Head of caudate nucleus (tissue), 42 donors: ENCODE results near the gene DHFR2.
"Not testable (repeated sequence)": the region's sequence is repeated elsewhere in the genome, so short reads cannot be mapped to it uniquely, and the experiment has no call there.

Experiments used
- DNase-seq, 42 donors: peaks; one replicate each; pipeline versions ENCODE4 v3.0.0 to v3.0.0-alpha.2; 2020 to 2021; ENCODE audit warnings: mixed read lengths in 7 of 42
- intact Hi-C: fragments of 100-400 bp; cut with DNase I; formaldehyde crosslinking; loops from one replicate; pipeline ENCODE4 v1.15.0; 2022

The DHFR2 gene

DNA sequence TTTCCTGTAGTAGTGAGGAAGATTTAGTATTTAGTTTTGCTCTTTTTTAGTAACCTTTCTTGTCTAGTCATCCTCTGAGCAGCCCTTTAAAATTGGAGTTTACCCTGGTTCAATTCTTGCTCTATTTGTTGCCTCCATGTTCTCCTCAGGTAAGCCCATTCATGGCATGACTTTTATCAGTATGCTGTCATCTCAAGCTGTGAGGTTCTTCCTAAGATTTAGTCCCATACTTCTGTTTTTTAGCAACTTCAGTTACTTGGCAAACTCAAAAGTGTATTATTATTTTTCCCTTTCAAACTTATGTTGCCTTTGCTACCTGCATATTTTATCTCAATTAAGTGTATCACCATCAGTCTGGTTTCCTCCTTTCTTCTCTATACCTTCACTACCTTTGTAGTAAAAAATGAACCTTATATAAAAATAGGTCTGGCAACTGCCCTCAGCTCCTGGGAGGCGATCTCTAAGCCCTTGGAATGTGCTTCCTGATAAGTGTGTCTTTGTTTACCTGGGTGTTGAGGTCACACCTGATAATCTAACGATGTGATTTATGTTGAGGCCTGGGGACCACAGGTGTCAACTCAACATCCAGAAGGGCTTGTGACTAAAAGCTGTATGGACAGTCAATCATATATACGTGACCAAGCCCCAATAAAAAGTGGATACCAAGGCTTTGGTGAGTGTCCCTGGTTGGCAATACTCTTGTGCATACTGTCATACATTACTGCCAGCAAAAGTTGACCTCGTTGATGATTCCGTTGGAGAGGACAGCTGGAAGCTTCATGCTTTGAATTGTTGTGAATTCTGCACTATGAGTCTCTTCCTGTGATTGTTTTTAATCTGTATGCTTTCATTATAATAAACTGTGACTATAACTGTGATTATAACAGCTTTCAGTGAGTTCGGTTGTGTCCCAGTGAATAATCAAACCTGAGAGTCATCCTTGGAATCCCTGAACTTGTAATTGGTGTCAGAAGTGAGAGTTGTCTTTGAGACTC is 4.1 kb upstream of the DHFR2 start:
- intact Hi-C loops: loop anchor here (10.0 kb wide), 1 partner anchor 62 kb away; no protein-coding TSS in a partner anchor
- no peak for DNase-seq

DNA sequence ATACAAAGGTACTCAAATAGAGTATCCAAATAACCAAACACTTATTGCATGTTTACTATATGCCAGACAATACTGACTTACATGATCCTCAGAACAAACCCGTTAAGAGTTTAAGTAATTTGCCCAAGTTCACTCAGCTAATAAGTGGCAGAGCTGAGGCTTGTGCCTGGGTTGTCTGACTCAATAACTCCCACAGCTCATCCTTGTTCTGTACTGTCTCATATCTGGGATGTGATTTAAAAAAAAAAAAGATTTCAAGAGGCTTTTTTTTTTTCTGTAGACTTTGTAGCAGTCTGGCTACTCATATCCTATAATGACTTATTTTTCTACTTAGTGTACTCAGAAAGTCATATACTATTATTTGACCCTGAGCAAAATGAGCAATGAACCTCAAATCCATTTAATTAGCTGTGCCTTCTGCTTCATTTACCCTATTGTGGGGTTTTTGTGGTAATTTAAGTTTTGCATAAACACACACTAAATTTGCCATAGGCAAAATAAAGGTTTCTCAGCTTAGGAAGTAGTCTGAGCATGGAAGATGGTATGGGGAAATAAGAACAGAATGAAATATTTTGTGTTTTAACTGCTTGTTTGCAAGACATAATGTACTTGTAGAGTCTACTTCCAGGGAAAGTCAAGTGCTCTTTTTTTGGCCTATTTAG is 3.2 kb upstream of the DHFR2 start:
- peak in 15 of 42 donors; percentile 8 to 73 (median 44) for DNase-seq
- intact Hi-C loops: loop anchor here (10.0 kb wide), 1 partner anchor 61 kb away; no protein-coding TSS in a partner anchor

DNA sequence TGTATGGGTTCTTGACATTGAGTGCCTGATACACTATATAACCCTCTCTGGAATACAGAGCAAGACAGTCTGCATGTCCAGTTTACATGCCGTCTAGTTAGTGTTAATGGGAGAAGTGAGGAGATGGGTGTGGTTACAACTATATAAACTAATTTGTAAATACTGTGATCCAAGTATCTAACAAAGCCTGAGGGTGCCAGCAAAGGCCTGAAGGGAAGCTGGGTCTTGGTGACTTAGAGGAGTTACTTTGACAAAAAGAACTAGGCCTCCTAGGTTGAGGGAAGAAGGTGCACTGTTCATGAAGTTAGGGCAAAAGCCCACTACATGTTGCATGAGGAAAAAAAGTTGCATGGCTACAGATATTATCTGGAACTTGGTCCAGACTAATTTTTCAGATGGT is 2.4 kb upstream of the DHFR2 start:
- intact Hi-C loops: loop anchor here (10.0 kb wide), 1 partner anchor 60 kb away; no protein-coding TSS in a partner anchor

DNA sequence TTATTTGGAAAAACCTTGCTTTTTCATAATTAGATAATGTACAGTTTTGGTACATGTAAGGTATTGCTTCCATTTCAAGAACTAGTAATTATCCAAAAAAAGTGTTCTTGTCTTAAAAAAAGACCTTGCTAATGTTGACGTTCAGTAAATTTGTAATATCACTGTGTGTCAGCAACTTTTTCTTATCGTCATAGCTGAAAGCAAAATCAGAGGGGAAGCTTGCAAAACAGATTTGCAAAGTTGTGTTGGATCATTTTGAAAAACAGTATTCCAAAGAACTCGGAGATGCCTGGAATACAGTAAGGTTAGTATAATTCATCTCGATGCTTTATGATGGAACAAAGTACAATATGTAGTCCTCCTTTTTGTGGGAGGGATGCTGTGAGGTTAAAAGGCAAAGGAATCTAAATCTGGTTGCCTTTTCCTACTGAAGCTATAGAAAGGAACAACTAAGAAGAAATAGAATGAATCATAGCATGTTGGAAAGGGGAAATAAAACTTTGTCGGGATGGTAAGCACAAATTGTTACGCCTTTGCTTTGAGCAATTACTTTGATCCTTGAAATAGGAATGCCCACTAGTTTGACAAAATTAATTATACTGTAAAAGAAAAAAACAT is 1.6 kb upstream of the DHFR2 start:
- intact Hi-C loops: loop anchor here (10.0 kb wide), 1 partner anchor 60 kb away; no protein-coding TSS in a partner anchor

More for the DNA sequence above, 2.4 kb upstream of the DHFR2 start:
- no peak for DNase-seq

DNA sequence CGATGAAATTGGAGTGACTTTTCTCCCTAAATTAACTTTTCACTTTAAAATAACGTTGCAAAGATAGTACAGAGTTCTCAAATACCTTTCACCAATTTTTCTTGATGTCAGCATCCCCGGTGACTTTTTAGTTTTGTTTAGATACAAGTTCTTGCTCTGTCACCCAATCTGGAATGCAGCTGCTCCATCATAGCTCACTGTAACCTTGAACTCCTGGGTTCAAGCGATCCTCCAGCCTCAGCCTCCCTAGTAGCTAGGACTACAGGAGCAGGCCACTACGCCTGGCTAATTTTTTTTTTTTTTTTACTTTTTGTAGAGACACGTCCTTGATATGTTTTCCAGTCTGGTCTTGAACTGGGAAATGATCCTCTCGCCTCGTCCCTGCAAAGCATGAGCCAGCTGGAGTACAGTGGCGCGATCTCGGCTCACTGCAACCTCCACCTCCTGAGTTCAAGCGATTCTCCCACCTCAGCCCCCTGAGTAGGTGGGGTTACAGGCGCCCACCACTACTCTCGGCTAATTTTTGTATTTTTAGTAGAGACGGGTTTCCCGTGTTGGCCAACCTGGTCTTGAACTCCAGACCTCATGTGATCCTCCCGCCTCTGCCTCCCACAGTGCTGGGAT is 892 bp upstream of the DHFR2 start:
- intact Hi-C loops: loop anchor here (10.0 kb wide), 1 partner anchor 59 kb away; no protein-coding TSS in a partner anchor

More for the DNA sequence above, 1.6 kb upstream of the DHFR2 start:
- no peak for DNase-seq

DNA sequence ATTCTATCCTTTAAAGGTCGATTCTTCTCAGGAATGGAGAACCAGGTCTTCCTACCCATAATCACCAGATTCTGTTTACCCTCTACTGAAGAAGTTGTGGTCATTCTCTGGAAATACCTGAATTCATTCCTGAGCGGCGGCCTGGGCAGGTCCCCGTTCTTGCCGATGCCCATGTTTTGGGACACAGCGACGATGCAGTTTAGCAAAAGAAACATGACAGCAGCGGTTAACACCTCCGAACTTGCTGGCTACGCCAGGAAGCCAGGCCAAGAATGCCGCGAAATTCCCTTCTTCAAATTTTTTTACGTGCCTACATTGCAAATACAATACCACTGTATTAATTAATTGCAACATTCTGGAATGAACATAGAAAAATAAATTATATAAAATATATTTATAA is 1.4 kb downstream of the DHFR2 start:
- intact Hi-C loops: loop anchor here (10.0 kb wide), 1 partner anchor 56 kb away; no protein-coding TSS in a partner anchor
- DNase-seq: no peak

More for the DNA sequence above, 892 bp upstream of the DHFR2 start:
- DNase-seq: no peak

DNA sequence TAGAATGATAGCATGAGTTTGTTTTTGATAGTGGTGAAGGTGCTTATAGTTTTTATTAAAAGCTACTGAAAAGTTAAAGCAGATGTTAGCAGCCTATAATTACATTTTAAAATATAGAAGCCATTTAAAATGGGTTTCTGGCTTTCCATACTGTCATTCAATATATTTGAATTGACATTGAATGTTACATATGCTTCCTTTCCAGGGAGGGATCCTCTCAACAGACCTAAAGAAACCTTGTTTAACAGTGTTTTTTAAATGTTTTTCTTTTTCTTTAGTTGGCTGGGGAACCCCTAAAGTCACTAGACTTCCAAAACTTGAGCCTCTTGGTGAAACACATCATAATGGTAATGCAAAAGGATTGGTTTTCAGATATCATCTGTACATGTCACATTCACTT is 12.2 kb downstream of the DHFR2 start:
- no peak for DNase-seq
- intact Hi-C loops: no loop called here

DNA sequence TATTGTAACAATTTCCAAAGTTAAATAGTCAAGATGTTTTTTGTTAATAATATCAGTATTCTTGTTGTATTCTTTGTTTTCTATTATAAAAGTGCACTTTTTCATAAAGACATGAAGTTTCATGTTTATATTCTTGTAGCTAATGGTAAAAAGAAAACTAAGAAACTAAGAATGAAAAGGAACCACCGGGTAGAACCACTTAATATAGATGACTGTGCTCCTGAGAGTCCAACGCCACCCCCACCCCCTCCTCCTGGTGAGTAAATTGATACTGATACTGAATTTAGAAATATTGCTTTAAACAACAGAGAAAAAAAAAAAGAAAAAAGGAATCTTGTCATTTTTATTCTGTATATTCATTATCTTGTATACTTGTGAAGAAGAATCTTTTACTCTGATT is 13.4 kb downstream of the DHFR2 start:
- intact Hi-C loops: no loop called here
- DNase-seq: no peak

DNA sequence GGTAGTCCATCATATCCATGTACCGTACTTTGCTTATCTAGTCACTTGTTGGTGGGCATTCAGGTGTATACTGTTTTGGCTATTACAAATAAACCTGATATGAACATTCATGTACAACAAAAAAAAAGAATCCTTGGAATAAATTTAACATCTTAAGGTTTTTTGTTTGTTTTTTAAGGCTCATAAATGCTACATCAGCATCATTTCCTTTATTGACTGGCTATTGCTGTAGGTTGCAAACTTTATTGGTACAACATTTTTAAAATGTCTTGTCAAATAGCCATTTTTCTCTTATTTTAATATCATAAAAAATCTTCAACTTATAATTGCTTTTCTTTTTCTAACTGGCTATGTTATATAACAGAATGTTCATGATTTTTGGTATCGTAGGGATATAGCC is 16.2 kb downstream of the DHFR2 start:
- DNase-seq: no peak

DNA sequence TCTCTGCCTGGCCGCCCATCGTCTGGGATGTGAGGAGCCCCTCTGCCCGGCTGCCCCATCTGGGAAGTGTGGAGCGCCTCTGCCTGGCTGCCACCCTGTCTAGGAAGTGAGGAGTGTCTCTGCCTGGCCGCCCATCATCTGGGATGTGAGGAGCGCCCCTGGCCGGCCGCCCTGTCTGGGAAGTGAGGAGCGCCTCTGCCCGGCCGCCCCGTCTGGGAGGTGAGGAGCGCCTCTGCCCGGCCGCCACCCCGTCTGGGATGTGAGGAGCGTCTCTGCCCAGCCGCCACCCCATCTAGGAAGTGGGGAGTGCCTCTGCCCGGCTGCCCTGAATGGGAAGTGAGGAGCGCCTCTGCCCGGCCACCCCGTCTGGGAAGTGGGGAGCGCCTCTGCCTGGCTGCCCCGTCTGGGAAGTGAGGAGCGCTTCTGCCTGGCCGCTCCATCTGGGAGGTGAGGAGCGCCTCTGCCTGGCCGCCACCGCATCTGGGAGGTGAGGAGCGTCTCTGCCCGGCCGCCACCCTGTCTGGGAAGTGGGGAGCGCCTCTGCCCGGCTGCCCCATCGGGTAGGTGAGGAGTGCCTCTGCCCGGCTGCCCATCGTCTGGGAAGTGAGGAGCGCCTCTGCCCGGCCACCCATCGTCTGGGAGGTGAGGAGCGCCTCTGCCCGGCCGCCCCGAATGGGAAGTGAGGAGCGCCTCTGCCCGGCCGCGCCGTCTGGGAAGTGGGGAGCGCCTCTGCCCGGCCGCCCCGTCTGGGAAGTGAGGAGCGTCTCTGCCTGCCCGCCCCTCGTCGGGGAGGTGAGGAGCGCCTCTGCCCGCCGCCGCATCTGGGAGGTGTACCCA is 18.4 kb downstream of the DHFR2 start:
- DNase-seq, intact Hi-C loops: not testable (repeated sequence)

More for the DNA sequence above, 16.2 kb downstream of the DHFR2 start:
- intact Hi-C loops: no loop called here

DNA sequence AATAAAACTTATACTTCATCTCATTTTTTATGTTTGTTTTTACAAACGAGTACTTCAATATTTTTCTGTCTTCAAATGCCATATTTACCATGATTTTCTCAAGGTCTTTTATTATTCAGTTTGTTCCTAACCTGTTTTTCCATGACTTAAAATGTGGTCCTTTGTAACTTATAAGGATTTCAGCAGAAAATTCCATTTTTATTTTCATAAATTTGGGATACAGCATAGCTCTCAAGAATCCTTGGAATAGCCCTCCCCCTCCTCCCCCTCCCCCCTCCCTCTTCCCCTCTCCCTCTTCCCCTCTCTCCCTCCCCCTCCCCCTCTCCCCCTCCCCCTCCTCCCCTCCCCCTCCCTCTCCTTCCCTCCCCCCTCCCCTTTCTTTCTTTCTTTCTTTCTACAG is 19.4 kb downstream of the DHFR2 start:
- intact Hi-C loops: no loop called here
- no peak for DNase-seq

DNA sequence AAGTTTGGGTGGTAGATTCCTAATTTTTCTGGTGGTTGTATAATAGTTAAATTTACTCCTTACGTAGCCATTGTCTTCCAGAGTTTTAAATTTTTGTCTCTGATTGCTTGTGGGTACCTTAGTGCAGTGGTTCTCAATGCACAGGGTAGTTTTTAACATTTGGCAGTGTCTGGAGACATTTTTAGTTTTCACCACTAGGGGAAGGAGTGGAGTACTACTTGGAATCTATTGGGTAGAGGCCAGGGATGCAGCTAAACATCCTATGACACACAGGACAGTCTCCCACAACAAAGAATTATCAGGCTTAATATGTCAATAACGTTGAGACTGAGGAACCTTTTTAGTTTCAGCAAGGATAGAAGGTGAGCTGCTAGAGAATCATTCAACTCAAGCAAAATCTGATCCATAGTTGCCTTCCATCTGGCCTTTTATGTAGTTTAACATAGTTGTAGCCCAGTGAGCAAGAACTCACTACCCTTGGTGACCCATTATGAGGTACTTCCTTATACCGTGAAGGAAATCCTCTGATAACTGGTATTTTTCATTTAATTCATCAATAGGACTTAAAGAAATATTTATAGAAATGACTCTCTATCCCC is 25.7 kb downstream of the DHFR2 start:
- intact Hi-C loops: no loop called here
- peak in 2 of 42 donors; percentile 4 to 10 for DNase-seq

DNA sequence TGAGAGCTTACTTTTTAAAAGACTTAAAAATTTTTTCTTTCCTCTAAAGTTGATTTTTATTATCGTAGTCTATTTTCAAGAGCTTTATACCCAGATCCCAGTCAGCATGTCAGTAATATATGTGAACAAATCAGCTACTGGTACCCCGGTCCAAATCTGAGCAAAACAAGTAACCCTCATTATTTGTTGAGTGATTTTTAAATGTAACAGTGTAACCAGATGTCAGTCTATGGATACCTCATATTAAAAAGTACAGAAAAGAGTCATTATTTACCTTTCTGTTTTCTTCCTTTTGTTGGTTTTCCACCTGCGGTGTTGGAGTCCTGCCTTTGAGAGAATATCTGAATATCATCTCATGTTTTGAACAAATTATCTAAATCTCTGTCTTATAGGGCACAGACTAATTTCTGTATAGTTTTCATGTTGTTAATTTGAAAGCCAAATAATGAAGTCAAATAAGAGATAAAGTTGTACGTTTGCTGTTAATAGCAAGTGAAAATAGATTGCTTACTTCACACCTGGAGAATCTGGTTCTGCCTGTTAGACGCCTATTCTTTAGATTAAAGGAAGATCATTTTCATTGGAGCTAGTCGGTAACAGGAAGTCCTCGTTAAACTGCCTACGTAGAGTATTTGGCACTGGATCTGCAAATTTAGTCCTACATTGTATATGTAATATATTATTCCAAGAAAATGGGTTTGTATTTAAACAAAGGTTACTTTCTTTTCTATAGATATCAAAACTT is 34.5 kb downstream of the DHFR2 start, which contains the start of gene STX19:
TSS of gene STX19 (minus strand) at position 505 of the 745 bp plus-strand sequence. CDS start 13,328 bp downstream, outside the sequence.
- no peak for DNase-seq
- intact Hi-C loops: no loop called here

DNA sequence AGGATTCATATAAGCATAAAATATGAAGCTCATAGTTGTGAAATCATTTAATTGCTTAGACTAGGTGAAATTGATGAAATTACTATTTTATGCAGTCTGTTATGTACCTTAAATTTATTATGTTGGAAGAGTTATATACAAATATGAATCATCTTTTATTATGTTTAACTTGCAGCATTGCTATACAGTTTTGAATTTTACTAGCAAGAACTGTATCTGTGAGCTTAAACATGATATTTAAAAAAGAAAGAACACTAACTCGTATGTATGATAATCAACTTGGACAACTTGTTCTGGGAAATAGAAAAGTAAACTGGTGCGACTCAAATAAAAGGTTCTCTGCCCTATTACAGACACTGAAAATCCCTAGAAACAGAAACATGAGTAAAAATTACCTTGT is 36.1 kb downstream of the DHFR2 start:
- intact Hi-C loops: no loop called here
- DNase-seq: no peak

DNA sequence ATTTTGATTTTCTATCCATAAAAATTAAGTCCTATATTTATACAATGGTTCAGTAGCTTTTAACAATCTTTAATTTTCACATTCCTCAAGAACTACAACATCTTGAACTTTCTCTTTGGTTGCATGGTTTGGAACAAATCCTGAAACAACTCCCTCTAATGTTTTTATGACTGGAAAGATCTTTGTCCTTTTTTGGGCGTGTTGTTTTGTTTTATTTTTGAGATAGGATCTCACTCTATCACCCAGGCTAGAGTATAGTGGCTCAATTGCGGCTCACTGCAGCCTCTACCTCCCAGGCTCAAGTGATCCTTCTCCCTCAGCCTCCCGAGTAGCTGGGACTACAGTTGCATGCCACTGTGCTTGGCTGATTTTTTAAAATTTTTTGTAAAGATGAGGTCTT is 38.3 kb downstream of the DHFR2 start:
- DNase-seq: no peak
- intact Hi-C loops: no loop called here

DNA sequence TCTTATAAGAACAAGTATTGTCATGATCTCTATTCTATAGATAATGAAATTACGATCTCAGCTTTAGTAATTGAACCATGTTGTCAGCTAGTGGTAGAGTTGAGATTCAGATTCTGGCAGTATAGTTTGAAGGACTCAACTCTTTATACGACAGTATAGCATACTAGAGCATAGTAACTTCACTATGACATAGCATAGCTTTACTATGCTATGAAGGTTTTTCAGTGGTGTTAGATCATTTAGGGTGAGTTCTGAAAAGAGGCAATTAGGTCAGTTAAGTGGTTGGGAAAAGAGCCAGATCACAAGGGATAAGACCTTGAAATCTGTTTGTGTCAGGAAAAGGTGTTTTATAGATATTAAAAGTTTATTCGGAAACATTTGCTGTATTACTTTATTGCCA is 42.4 kb downstream of the DHFR2 start:
- DNase-seq: no peak
- intact Hi-C loops: no loop called here

DNA sequence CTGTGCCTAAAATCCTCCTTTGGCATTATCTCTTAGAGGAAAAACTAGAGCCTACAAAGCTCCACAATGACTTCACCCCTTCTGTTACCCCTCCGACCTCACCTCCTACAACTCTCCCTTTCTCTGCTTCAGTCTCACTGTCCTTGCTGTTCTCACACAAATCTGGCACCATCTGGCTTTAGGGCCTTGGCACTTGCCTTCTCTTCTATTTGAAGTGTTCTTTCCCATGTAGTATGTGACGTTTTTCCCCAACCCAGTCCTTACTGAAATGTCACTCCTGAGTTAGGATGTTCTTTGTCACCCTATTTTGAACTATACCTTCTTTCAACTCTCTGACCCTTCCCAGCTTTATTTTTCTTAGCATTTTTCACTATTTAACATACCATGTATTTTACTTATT is 43.1 kb downstream of the DHFR2 start:
- intact Hi-C loops: no loop called here
- no peak for DNase-seq
